Activated CD8-positive, alpha-beta T cell treated with anti-CD3 and anti-CD28 coated beads for 36 hours (primary cell): ENCODE measurements around the gene PLA2R1. TPM values are rescaled to one million over a fixed set of nuclear protein-coding genes. Genes with fewer than 3 reads are reported as not detected.
A peak's percentile ranks its signal among the peaks of the same experiment; 100 is the strongest.

Experiments used
- ATAC-seq: fragments of 200-7000 bp; cut with Tn5 transposase; one replicate; pipeline ENCODE4 v1.10.0; 2021; ENCODE audit warnings: mild to moderate bottlenecking, moderate library complexity
- CTCF ChIA-PET: fragments of 350-600 bp; sonication (Branson Sonifier 250); formaldehyde crosslinking; loops from one replicate; lab custom pipeline; 2021; ENCODE audit warnings: antibody characterized with exemption; lab: Charles Lee
- POLR2A ChIA-PET: fragments of 350-600 bp; sonication (Branson Sonifier 250); formaldehyde crosslinking; loops from one replicate; lab custom pipeline; 2021; ENCODE audit warnings: antibody characterized with exemption; lab: Charles Lee
- DNase-seq: peaks from one replicate; pipeline ENCODE4 v3.0.0-alpha.2; 2020
- H3K27ac Mint-ChIP-seq: one replicate; pipeline ENCODE4 v1.8.0; 2021; ENCODE audit warnings: mild to moderate bottlenecking, mixed read lengths
- H3K27me3 Mint-ChIP-seq: one replicate; pipeline ENCODE4 v1.8.0; 2021; ENCODE audit warnings: mixed read lengths
- H3K36me3 Mint-ChIP-seq: one replicate; pipeline ENCODE4 v1.8.0; 2021; ENCODE audit warnings: low read depth, mixed read lengths
- H3K4me1 Mint-ChIP-seq: one replicate; pipeline ENCODE4 v1.8.0; 2021; ENCODE audit warnings: low read depth, mixed read lengths
- H3K4me3 Mint-ChIP-seq: one replicate; pipeline ENCODE4 v1.8.0; 2021; ENCODE audit warnings: mild to moderate bottlenecking, moderate library complexity, mixed read lengths
- H3K9me3 Mint-ChIP-seq: one replicate; pipeline ENCODE4 v1.8.0; 2021; ENCODE audit warnings: mixed read lengths
- CTCF ChIP-seq: fragments of 200-600 bp; IDR thresholded peaks from one replicate; pipeline ENCODE4 v1.8.0; 2022; ENCODE audit warnings: antibody characterized with exemption, mild to moderate bottlenecking
- intact Hi-C: fragments of 100-400 bp; cut with micrococcal nuclease; formaldehyde crosslinking; loops from one replicate; pipeline ENCODE4 v1.10.0; 2022
- total RNA-seq, 2 experiments: library from RNA; stranded (reverse); gene quantifications; one replicate each; pipeline ENCODE4 v1.2.3, GENCODE V29; 2021

Gene PLA2R1
- total RNA-seq, 2 experiments from 2014 or later, result not detected

GRCh38 chr2:159898441-159898840 lies 164.0 kb downstream of the PLA2R1 start:
- DNase-seq (no peak), ATAC-seq (no peak)
- intact Hi-C loops, result no loop called here
- ChIA-PET CTCF (interaction anchor here (2.7 kb wide), 1 partner anchor 23 kb away, joined by 7 read pairs; no protein-coding TSS in a partner anchor), POLR2A (no interaction called here)
- no peak overlapping the region for H3K4me3 Mint-ChIP-seq
- peaks cover 81% of the 10 kb centered on the region for H3K4me1 Mint-ChIP-seq
- H3K27ac Mint-ChIP-seq, result no peak overlapping the region
- H3K27me3 Mint-ChIP-seq, result no peaks in the 10 kb centered on the region
- TF ChIP-seq CTCF, result no peak
- peaks cover 52% of the 10 kb centered on the region for H3K36me3 Mint-ChIP-seq
- H3K9me3 Mint-ChIP-seq, result no peaks in the 10 kb centered on the region

DNA sequence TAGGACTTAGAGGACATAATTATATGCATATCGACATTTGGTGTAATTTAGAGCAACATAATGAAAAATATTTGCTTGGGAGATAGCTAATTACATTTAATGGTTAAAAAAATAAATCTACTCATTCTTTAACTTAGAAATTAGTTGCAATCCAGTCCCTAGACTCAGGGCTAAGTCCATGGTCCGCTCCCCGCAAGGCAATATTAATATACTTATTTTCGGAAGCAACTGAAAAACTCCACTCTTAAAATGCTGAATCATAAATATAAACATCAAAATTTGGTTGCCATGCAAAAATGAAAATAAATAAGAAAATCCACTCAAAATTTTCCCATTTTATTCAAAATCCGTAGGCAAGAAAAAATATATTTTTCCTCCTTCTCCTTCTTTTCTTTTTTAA lies 164.7 kb downstream of the PLA2R1 start:
- Mint-ChIP-seq H3K36me3 (peaks cover 52% of the 10 kb centered on the region), H3K27ac (no peak overlapping the region), H3K27me3 (no peaks in the 10 kb centered on the region), H3K4me1 (peaks cover 82% of the 10 kb centered on the region), H3K9me3 (no peaks in the 10 kb centered on the region), H3K4me3 (no peak overlapping the region)
- ChIA-PET CTCF (interaction anchor here (1.3 kb wide), 1 partner anchor 21 kb away, joined by 4 read pairs; no protein-coding TSS in a partner anchor), POLR2A (no interaction called here)
- intact Hi-C loops, result no loop called here
- no peak for TF ChIP-seq CTCF
- ATAC-seq (no peak), DNase-seq (no peak)

GRCh38 chr2:159897081-159897480 lies 165.3 kb downstream of the PLA2R1 start:
- Mint-ChIP-seq H3K9me3 (no peaks in the 10 kb centered on the region), H3K27me3 (no peaks in the 10 kb centered on the region), H3K36me3 (peaks cover 55% of the 10 kb centered on the region), H3K4me1 (peaks cover 84% of the 10 kb centered on the region), H3K27ac (peak overlapping the region; percentile 10), H3K4me3 (no peak overlapping the region)
- ATAC-seq (no peak), DNase-seq (no peak)
- intact Hi-C loops, result no loop called here
- ChIA-PET POLR2A (interaction anchor here (1.3 to 3.3 kb wide), 2 partner anchors 8 to 18 kb away, joined by 4 to 14 read pairs; partner anchors contain the start of gene LY75), CTCF (interaction anchor here (0.7 to 1.3 kb wide), 3 partner anchors 21 to 141 kb away, joined by 3 to 4 read pairs (median 3); no protein-coding TSS in a partner anchor)
- no peak for TF ChIP-seq CTCF

DNA sequence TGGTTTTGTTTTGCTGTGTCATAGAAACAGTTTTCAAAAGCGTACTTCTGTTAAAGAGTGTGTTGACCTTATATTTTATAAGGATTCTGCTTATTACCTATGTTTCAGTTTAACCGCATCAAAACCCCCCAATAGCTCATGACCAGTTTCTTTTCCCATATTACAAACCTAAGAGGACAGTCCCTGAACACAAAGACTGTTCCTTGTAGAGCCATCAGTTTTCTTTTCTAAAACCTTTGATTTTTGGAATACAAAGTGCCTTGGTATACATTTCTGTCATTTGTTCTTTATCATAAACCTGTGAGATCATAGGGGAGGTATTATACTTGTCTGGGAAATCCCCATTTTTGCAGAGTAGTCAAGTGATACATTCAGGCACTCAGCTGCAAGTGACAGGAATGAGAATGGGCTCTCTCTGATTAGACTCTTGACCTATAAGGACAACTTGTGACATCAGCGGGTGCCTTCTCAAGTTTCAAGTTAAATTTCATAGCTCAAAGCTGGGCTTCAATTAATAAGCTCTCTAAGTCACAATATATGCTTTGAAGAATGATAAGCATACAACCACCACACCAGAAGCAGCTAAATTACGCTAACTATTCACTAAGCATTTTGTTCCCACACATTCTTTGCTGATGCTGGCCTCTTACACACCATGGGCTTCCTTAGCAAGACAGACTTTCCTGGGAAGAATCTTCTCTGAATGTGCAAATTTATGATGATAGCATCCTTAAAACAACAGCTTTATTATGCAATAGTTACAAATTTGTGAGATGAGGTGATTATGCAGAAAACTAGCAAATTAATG lies 167.0 kb downstream of the PLA2R1 start:
- CTCF ChIA-PET, result interaction anchor here (1.0 to 2.4 kb wide), 5 partner anchors 9 to 26 kb away, joined by 4 to 9 read pairs (median 5); partner anchors contain the start of gene LY75
- TF ChIP-seq CTCF, result no peak
- H3K27ac Mint-ChIP-seq, result peak overlapping the region; percentile 79
- H3K9me3 Mint-ChIP-seq, result no peaks in the 10 kb centered on the region
- H3K36me3 Mint-ChIP-seq, result peaks cover 49% of the 10 kb centered on the region
- intact Hi-C loops, result no loop called here
- H3K4me1 Mint-ChIP-seq, result peaks cover 85% of the 10 kb centered on the region
- peak; percentile 57 for DNase-seq
- no peaks in the 10 kb centered on the region for H3K27me3 Mint-ChIP-seq
- no peak overlapping the region for H3K4me3 Mint-ChIP-seq
- peak; percentile 85 for ATAC-seq
- POLR2A ChIA-PET, result interaction anchor here (0.7 to 3.3 kb wide), 5 partner anchors 10 to 183 kb away, joined by 3 to 14 read pairs (median 4); partner anchors contain the start of genes LY75 and MARCHF7
